NCI-H2029 (cell line): ENCODE measurements around the gene TPP1.

ENCODE experiments used
- DNase-seq: peaks from one replicate; lab custom pipeline; 2025; lab: John Stamatoyannopoulos, UW

The TPP1 gene

GRCh38 chr11:6619004-6619745 lies at the start of gene TPP1:
TSS of gene TPP1 (minus strand) at chr11:6619422. CDS start at chr11:6619400, 22 bp downstream.
- DNase-seq: peak; percentile 88

- no peak for DNase-seq
Observed at GRCh38 chr11:6667733-6668374, 48.6 kb upstream of the TPP1 start.

GRCh38 chr11:6666302-6667183 lies 47.3 kb upstream of the TPP1 start:
- no peak for DNase-seq

- no peak for DNase-seq
Observed at GRCh38 chr11:6664551-6664950, 45.3 kb upstream of the TPP1 start.

DNA sequence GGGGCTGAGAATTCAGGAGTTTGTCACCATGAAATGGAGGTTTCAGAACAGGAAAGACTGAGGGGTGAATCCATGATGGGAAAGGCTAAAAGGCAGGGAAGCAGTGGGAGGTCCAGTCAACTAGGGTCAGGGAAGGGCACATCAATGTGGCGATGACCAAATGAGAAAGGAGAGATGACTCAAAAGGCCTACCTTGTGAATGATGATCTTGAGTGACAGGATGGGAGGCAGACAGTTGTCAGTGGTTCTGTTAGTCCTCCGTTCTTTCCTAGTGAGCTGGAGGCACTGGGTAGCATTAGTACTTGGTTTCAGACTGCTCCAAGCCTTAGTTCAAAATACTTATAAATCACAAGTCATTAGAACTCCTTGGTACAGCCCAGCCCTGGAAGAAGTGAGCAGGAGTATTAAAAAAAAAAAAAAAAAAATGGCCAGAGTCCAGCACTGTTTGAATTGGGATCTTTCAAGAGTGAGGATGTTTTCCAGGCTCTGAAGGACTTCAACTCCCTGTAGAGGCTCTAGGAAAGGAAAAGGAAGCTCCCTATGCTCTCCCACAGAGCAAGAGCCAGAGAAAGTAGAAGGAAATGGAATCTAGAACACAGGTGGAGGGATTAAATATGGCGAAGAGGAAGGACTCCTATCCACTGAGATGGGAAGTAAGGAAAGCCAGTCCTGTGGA lies 44.7 kb upstream of the TPP1 start:
- no peak for DNase-seq

- no peak for DNase-seq
Observed at GRCh38 chr11:6660712-6661111, 41.5 kb upstream of the TPP1 start.

- DNase-seq: no peak
Observed at GRCh38 chr11:6658647-6659046, 39.4 kb upstream of the TPP1 start.

DNA sequence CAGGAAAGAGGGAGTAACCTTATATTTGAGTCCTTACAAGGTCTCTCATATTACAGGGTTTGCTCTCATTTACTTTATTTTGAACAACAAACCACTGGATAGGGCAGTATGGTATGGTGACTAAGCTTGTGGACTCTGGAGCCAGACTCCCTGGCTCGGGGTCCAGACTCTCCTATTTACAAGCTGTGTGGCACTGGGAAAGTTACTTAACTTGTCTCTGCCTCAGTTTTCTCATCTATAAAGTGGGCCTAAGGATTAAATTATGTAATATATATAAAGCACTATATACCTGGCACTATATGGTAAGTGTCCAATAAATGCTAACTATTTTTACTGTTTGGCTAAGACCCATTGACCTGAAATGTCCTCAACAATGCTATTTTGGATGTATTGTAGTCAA lies 38.1 kb upstream of the TPP1 start:
- DNase-seq: no peak

DNA sequence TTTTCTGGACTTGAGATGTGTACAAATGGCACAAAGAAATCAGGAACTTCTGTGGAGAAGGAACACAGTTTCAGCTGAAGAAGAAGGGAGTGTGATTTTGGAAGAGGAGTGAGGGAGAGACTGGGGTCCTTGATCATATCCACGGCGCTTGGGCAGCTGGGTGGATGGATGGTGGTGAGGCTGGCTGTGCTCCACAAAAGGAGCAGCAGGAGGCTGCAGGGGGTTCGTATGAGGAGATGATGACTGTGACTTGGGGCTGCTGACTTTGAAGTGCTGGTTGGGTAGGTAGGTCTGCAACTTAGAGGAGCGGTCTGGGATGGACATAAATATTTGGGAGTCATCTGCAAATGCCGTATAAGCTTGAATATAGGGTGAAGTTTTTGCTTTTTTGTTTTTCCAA lies 37.7 kb upstream of the TPP1 start:
- no peak for DNase-seq

DNA sequence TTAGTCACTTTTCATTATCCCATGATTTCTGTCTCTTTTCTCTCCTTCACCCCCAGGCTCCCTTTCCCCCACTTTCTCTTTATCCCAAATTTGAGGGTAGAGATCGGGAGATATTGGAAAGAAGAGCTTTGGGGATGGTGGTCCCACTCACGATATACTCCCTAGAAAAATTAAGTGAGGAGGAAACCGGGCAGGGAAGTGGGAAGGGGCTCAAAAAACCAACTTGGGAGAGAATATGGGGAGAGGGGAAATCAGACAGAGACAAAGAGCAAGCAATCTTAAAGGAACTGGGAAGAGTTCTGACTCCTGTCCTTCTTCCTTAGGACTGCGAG lies 37.3 kb upstream of the TPP1 start:
- no peak for DNase-seq

DNA sequence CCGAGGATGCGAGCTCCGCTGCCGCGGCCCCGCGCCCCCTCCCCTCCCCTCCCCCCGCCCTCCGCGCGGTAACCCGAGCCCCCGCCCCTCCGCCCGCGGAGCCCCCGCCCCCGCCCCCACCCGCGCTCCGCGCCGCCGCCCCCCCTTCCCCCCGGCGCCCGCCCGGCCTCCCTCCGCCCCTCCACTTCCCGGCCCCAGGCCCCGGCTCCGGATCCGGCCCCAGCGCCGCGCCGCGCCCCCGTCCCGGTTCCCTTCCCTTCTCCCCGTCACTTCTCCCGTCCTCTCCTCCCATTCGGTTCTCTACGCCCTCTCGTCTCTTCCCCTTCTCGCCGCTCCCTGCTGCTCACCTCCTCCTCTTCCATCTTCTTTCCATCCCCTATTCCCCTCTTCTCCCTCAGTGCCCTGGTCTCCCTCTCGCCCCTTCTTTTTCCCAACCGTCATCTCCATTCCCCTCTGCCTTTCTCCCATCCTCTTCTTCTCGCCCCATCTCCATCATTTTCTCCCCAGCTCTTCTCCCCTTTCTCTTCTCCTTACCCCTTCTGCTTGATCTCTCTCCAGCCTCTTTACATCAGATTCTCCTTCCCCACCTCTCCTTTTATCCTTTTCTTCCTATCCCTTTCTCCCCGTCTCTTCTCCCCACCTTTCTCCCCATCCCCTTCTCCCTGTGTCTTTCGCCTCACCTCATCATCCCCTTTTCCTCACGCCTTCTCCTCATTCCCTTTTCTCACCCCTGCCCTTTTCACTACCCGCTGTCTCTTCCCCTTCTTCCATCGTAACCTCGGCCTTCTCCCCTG lies 36.8 kb upstream of the TPP1 start, which contains the start of gene DCHS1:
DCHS1 (minus strand) TSS at position 20 of the 794 bp plus-strand sequence. CDS start 14,196 bp downstream, outside the sequence.
- DNase-seq: no peak

DNA sequence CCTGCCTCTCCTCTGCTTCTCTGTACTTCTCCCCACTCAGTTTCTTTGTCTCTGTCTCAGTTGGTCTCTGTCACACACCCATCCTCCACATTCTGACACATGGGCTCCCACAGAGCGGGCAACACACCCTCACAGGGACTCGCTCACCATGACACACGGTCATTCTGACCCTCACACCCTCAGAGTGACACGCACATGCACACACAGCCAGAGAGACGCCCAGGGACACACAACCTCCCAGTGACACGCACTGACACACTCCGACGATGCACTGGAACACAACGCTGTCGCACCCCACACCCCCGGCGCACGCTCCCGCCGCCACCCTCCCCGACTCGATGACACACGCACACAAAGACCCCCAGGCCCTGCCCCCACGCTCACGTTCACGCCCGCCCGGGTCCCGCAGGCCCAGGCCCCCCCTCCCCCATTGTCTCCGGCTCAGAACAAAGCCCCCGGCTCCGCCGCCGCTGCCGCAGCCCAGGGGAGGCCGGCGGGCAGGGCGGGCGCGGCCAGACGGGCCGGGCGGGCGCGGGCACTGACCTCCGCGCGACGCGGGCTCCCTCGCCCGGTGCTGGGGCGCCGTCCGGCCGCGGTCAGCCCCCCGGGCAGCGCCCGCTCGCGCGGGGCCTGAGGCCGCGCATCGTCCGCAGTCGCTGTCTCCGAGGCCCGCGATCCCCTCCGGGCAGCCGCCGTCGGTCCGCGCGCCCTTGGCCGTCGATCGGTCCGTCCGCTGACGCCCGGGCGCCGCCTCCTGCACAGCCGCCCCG lies 36.0 kb upstream of the TPP1 start:
- DNase-seq: no peak

- no peak for DNase-seq
Observed at GRCh38 chr11:6654281-6655019, 35.2 kb upstream of the TPP1 start.

DNA sequence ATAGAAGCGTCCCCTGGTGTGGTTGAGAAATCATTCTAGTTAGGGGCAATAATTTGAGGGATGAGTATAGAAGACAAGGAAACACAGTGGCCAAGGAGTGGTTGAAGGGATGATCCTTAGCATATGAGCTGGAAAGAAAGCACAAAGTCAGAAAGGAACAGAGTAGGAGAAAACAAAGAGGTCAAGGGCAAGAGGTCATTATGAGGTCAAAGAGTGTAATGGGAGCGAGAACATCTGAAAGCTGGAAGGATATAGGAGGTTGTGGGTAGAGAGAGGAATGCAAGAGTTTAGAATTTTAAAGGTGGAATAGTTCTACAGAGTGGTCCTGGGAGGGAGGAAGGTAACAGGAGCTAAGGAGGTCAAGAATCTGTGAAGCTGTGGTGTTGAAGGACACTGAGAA lies 34.4 kb upstream of the TPP1 start:
- no peak for DNase-seq

DNA sequence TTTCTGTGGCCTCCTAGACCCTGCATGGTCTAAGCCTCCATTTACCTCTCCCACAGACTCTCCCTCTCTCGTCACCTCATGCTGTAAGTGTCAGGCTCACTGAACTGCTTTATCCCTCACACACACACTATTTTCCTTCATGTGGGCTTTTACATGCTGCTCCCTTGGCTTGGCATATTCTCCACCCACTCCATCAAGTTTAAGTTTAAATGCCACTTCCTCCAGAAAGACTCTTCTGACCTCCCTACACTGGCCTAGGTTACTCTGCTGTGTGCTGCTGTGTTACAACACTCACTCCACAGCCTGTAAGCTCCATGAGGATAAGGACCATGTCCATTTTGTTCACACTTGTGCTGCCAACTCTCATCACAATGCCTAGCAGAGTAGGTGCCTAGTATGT lies 33.9 kb upstream of the TPP1 start:
- DNase-seq: no peak

- no peak for DNase-seq
Observed at GRCh38 chr11:6652182-6652581, 33.0 kb upstream of the TPP1 start.

- no peak for DNase-seq
Observed at GRCh38 chr11:6650980-6651379, 31.8 kb upstream of the TPP1 start.

- DNase-seq: no peak
Observed at GRCh38 chr11:6650104-6650503, 30.9 kb upstream of the TPP1 start.

DNA sequence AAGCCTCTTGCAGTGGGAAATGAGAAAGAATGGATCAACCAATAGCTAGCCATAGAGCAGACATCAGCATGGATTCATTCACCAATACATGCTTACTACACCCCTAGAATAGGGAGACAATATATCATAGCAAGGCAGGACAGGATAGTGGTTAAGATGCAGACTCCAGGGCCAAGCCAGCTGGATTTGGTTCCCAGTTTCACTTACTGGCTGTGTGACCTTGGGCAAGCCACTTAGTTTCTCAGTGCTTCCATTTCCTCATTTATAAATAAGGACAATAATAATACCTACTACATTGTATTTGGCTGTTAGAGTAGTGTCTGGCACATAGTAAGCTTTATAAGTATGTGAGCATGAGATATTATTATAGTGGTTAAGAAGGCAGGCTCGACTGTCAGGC lies 29.3 kb upstream of the TPP1 start:
- no peak for DNase-seq

DNA sequence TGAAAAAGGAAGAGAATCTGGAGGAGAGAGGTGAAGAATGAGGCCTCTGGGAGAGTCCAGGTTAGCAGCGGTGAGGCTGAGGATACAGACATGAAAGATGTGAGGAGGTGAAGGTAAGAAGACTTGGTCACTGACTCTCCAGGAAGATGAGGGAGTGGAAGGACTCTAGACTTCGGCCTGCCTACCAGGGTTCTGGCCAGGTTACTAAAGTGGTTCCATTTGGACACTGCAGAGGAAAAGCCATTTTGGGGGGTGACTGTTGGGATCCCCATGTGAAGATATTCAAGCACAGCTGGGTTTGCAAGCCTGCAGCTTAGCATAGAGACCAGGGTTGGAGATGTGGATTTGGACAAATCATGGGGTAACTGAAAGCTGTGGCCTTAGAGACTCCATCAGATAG lies 28.6 kb upstream of the TPP1 start:
- DNase-seq: no peak
